ENCODE measurements around the gene ETNPPL.

The ETNPPL gene

GRCh38 chr4:108709234-108709633 is 53.6 kb downstream of the ETNPPL start:
- Histone ChIP-seq H3K9ac (ENCODE audit: low read depth, low read length) (no peak overlapping the region), H3K27ac (ENCODE audit: low read length) (no peak overlapping the region), H3K9me3 (ENCODE audit: insufficient read depth, low read length, severe bottlenecking) (no peaks in the 10 kb centered on the region), H3K36me3 (ENCODE audit: insufficient read depth, low read length) (no peaks in the 10 kb centered on the region), H4K20me1 (ENCODE audit: insufficient read depth, low read length) (no peaks in the 10 kb centered on the region), H3K4me3 (ENCODE audit: low read depth in 1 of 2, low read length in 2 of 2) (no peak overlapping the region), H2AFZ (ENCODE audit: low read depth, low read length) (no peak overlapping the region), H3K79me2 (ENCODE audit: insufficient read depth, low read length) (no peaks in the 10 kb centered on the region), H3K4me1 (ENCODE audit: insufficient read depth, low read length) (no peaks in the 10 kb centered on the region), H3K4me2 (ENCODE audit: insufficient read depth, low read length) (no peak overlapping the region), H3K27me3 (ENCODE audit: insufficient read depth, low read length, poor library complexity) (no peaks in the 10 kb centered on the region)
- TF ChIP-seq CTCF (IDR thresholded peaks at IDR 0.05; ENCODE audit: borderline replicate concordance, extremely low read depth, low read length, poor library complexity, severe bottlenecking) = no peak
- TF ChIP-seq EZH2 (IDR thresholded peaks at IDR 0.05; ENCODE audit: borderline replicate concordance, low read depth, low read length, severe bottlenecking) = no peak
- ATAC-seq (ENCODE audit: insufficient read depth, low read depth) = no peak
- no peak for DNase-seq

- Histone ChIP-seq H3K4me2 (ENCODE audit: insufficient read depth, low read length) (no peak overlapping the region), H2AFZ (ENCODE audit: low read depth, low read length) (no peak overlapping the region)
These were observed 56.6 kb downstream of the ETNPPL start for GRCh38 chr4:108706289-108706688.

GRCh38 chr4:108703966-108704365 is 58.9 kb downstream of the ETNPPL start:
- H3K4me1 ChIP-seq (ENCODE audit: insufficient read depth, low read length) = peaks cover 21% of the 10 kb centered on the region
- H3K4me2 ChIP-seq (ENCODE audit: insufficient read depth, low read length) = no peak overlapping the region
- H4K20me1 ChIP-seq (ENCODE audit: insufficient read depth, low read length) = no peaks in the 10 kb centered on the region
- H3K9me3 ChIP-seq (ENCODE audit: insufficient read depth, low read length, severe bottlenecking) = no peaks in the 10 kb centered on the region
- no peak overlapping the region for H3K4me3 ChIP-seq (ENCODE audit: low read depth in 1 of 2, low read length in 2 of 2)
- H3K36me3 ChIP-seq (ENCODE audit: insufficient read depth, low read length) = no peaks in the 10 kb centered on the region
- no peak overlapping the region for H2AFZ ChIP-seq (ENCODE audit: low read depth, low read length)
- H3K9ac ChIP-seq (ENCODE audit: low read depth, low read length) = no peak overlapping the region
- H3K27me3 ChIP-seq (ENCODE audit: insufficient read depth, low read length, poor library complexity) = no peaks in the 10 kb centered on the region
- no peak overlapping the region for H3K27ac ChIP-seq (ENCODE audit: low read length)
- no peak for TF ChIP-seq CTCF (IDR thresholded peaks at IDR 0.05; ENCODE audit: borderline replicate concordance, extremely low read depth, low read length, poor library complexity, severe bottlenecking)
- TF ChIP-seq EZH2 (IDR thresholded peaks at IDR 0.05; ENCODE audit: borderline replicate concordance, low read depth, low read length, severe bottlenecking) = no peak
- DNase-seq = no peak
- no peak for ATAC-seq (ENCODE audit: insufficient read depth, low read depth)
- H3K79me2 ChIP-seq (ENCODE audit: insufficient read depth, low read length) = no peaks in the 10 kb centered on the region

More at GRCh38 chr4:108706289-108706688, 56.6 kb downstream of the ETNPPL start:
- no peaks in the 10 kb centered on the region for H4K20me1 ChIP-seq (ENCODE audit: insufficient read depth, low read length)
- H3K4me3 ChIP-seq (ENCODE audit: low read depth in 1 of 2, low read length in 2 of 2) = no peak overlapping the region
- no peak overlapping the region for H3K9ac ChIP-seq (ENCODE audit: low read depth, low read length)
- TF ChIP-seq CTCF (IDR thresholded peaks at IDR 0.05; ENCODE audit: borderline replicate concordance, extremely low read depth, low read length, poor library complexity, severe bottlenecking) = no peak
- no peak for TF ChIP-seq EZH2 (IDR thresholded peaks at IDR 0.05; ENCODE audit: borderline replicate concordance, low read depth, low read length, severe bottlenecking)
- no peaks in the 10 kb centered on the region for H3K27me3 ChIP-seq (ENCODE audit: insufficient read depth, low read length, poor library complexity)
- H3K27ac ChIP-seq (ENCODE audit: low read length) = no peak overlapping the region
- no peaks in the 10 kb centered on the region for H3K36me3 ChIP-seq (ENCODE audit: insufficient read depth, low read length)
- peaks cover 21% of the 10 kb centered on the region for H3K4me1 ChIP-seq (ENCODE audit: insufficient read depth, low read length)
- no peak for DNase-seq
- H3K9me3 ChIP-seq (ENCODE audit: insufficient read depth, low read length, severe bottlenecking) = no peaks in the 10 kb centered on the region
- no peaks in the 10 kb centered on the region for H3K79me2 ChIP-seq (ENCODE audit: insufficient read depth, low read length)
- ATAC-seq (ENCODE audit: insufficient read depth, low read depth) = no peak

- ATAC-seq (ENCODE audit: insufficient read depth, low read depth) = 0 out of 3 replicates have a peak, but pooled peaks have one; percentile 9
- Histone ChIP-seq H3K4me1 (ENCODE audit: insufficient read depth, low read length) (peaks cover 21% of the 10 kb centered on the region), H3K4me3 (ENCODE audit: low read depth in 1 of 2, low read length in 2 of 2) (no peak overlapping the region), H3K9me3 (ENCODE audit: insufficient read depth, low read length, severe bottlenecking) (no peaks in the 10 kb centered on the region), H3K27me3 (ENCODE audit: insufficient read depth, low read length, poor library complexity) (no peaks in the 10 kb centered on the region), H3K36me3 (ENCODE audit: insufficient read depth, low read length) (no peaks in the 10 kb centered on the region), H3K4me2 (ENCODE audit: insufficient read depth, low read length) (0 out of 2 replicates have a peak overlapping the region, but pooled peaks have one; percentile 33), H4K20me1 (ENCODE audit: insufficient read depth, low read length) (no peaks in the 10 kb centered on the region), H2AFZ (ENCODE audit: low read depth, low read length) (no peak overlapping the region), H3K79me2 (ENCODE audit: insufficient read depth, low read length) (no peaks in the 10 kb centered on the region), H3K9ac (ENCODE audit: low read depth, low read length) (no peak overlapping the region), H3K27ac (ENCODE audit: low read length) (peak overlapping the region; percentile 1; the same call in 1 of the 2 replicates)
- TF ChIP-seq CTCF (IDR thresholded peaks at IDR 0.05; ENCODE audit: borderline replicate concordance, extremely low read depth, low read length, poor library complexity, severe bottlenecking) = no peak
- no peak for TF ChIP-seq EZH2 (IDR thresholded peaks at IDR 0.05; ENCODE audit: borderline replicate concordance, low read depth, low read length, severe bottlenecking)
- no peak for DNase-seq
These were observed 59.5 kb downstream of the ETNPPL start for GRCh38 chr4:108703370-108703769.

Measured in DND-41 (cell line).